Measurements from ENCODE around the gene NDST1. TPM values are rescaled to one million over a fixed set of nuclear protein-coding genes. Genes with fewer than 3 reads are reported as not detected.

The NDST1 gene
- total RNA-seq, 2 donors from 2014 or later, result 112 to 131 TPM

- no peak for TF ChIP-seq CTCF (IDR thresholded peaks at IDR 0.05)
- H3K9me3 ChIP-seq, result no peaks in the 10 kb centered on the region
- ATAC-seq (ENCODE audit: insufficient number of reproducible peaks, low FRiP score, low read depth) (no peak), DNase-seq (ENCODE audit: low spot score) (no peak)
- H3K27me3 ChIP-seq (replicated peaks; ENCODE audit: insufficient read depth), result no peaks in the 10 kb centered on the region
- H3K4me3 ChIP-seq, result no peak overlapping the region
- H3K27ac ChIP-seq, result no peak overlapping the region
- H3K4me1 ChIP-seq (ENCODE audit: control insufficient read depth in 1 of 2, low read depth in 2 of 2), result peaks cover 10 to 16% of the 10 kb centered on the region in 2 donors
- H3K36me3 ChIP-seq, result peaks cover 52% of the 10 kb centered on the region
Observed at GRCh38 chr5:150553402-150553801, 45.5 kb downstream of the NDST1 start.

- Histone ChIP-seq H3K4me1 (ENCODE audit: control insufficient read depth in 1 of 2, low read depth in 2 of 2) (peaks cover 10 to 16% of the 10 kb centered on the region in 2 donors), H3K4me3 (no peak overlapping the region), H3K9me3 (no peaks in the 10 kb centered on the region), H3K36me3 (peaks cover 47% of the 10 kb centered on the region), H3K27me3 (replicated peaks; ENCODE audit: insufficient read depth) (no peaks in the 10 kb centered on the region), H3K27ac (no peak overlapping the region)
- no peak for DNase-seq (ENCODE audit: low spot score)
- no peak for TF ChIP-seq CTCF (IDR thresholded peaks at IDR 0.05)
- ATAC-seq (ENCODE audit: insufficient number of reproducible peaks, low FRiP score, low read depth), result no peak
Observed at GRCh38 chr5:150553911-150554310, 46.0 kb downstream of the NDST1 start.

GRCh38 chr5:150554857-150555256, 46.9 kb downstream of the NDST1 start:
- TF ChIP-seq CTCF (IDR thresholded peaks at IDR 0.05), result no peak
- H3K27ac ChIP-seq, result peak overlapping the region in 1 of 2 donors; percentile 53
- H3K9me3 ChIP-seq, result no peaks in the 10 kb centered on the region
- H3K4me1 ChIP-seq (ENCODE audit: control insufficient read depth in 1 of 2, low read depth in 2 of 2), result peaks cover 10 to 16% of the 10 kb centered on the region in 2 donors
- H3K4me3 ChIP-seq, result no peak overlapping the region
- DNase-seq (ENCODE audit: low spot score), result no peak
- H3K36me3 ChIP-seq, result peaks cover 40% of the 10 kb centered on the region
- H3K27me3 ChIP-seq (replicated peaks; ENCODE audit: insufficient read depth), result no peaks in the 10 kb centered on the region
- ATAC-seq (ENCODE audit: insufficient number of reproducible peaks, low FRiP score, low read depth), result peak; percentile 10

- ATAC-seq (ENCODE audit: insufficient number of reproducible peaks, low FRiP score, low read depth) (no peak), DNase-seq (ENCODE audit: low spot score) (no peak)
- Histone ChIP-seq H3K36me3 (peaks cover 31% of the 10 kb centered on the region), H3K27me3 (replicated peaks; ENCODE audit: insufficient read depth) (no peaks in the 10 kb centered on the region), H3K4me3 (no peak overlapping the region), H3K9me3 (no peaks in the 10 kb centered on the region), H3K4me1 (ENCODE audit: control insufficient read depth in 1 of 2, low read depth in 2 of 2) (peaks cover 10 to 16% of the 10 kb centered on the region in 2 donors), H3K27ac (no peak overlapping the region)
- TF ChIP-seq CTCF (IDR thresholded peaks at IDR 0.05), result no peak
Observed at GRCh38 chr5:150556106-150556505, 48.2 kb downstream of the NDST1 start.

- H3K4me3 ChIP-seq, result no peak overlapping the region
- TF ChIP-seq CTCF (IDR thresholded peaks at IDR 0.05), result no peak
- peak overlapping the region; percentile 35 to 59 for H3K27ac ChIP-seq
- no peaks in the 10 kb centered on the region for H3K27me3 ChIP-seq (replicated peaks; ENCODE audit: insufficient read depth)
- no peaks in the 10 kb centered on the region for H3K9me3 ChIP-seq
- DNase-seq (ENCODE audit: low spot score) (no peak), ATAC-seq (ENCODE audit: insufficient number of reproducible peaks, low FRiP score, low read depth) (no peak)
- peaks cover 22% of the 10 kb centered on the region for H3K36me3 ChIP-seq
- peaks cover 10 to 16% of the 10 kb centered on the region in 2 donors for H3K4me1 ChIP-seq (ENCODE audit: control insufficient read depth in 1 of 2, low read depth in 2 of 2)
Observed at GRCh38 chr5:150556859-150557508, 49.1 kb downstream of the NDST1 start.

All from thoracic aorta (tissue), 2 donors.